ENCODE data around the gene MYO9B.

The MYO9B gene

DNA sequence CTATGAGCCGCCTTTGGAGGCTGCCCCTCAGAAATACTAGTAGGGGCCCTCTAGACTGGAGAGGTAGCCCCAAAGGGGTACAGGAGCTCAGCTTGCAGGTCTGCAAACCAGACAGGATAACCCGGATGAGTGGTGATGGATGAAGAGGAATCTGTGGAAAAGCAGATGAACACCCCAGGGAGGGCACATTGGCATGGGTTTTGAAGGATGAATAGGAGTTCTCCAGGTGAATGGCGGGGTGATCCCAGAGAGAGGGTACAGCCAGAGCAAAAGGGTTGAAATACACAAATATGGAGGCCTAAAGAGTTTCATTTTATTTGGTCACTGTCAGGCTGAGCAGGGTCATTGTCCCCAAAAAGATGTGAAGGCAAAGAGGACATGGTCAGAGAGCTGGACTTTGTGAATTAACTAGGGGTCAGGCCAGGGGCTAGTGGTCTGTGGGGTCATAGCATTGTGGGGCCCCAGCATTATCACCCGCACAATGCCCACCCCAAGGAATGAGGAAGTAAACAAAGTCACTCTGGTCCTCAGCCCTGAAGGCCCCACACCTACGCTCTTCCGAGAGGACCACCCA, 165.3 kb downstream of the MYO9B start:
- DNase-seq (ENCODE audit: low read depth) = no peak

DNA sequence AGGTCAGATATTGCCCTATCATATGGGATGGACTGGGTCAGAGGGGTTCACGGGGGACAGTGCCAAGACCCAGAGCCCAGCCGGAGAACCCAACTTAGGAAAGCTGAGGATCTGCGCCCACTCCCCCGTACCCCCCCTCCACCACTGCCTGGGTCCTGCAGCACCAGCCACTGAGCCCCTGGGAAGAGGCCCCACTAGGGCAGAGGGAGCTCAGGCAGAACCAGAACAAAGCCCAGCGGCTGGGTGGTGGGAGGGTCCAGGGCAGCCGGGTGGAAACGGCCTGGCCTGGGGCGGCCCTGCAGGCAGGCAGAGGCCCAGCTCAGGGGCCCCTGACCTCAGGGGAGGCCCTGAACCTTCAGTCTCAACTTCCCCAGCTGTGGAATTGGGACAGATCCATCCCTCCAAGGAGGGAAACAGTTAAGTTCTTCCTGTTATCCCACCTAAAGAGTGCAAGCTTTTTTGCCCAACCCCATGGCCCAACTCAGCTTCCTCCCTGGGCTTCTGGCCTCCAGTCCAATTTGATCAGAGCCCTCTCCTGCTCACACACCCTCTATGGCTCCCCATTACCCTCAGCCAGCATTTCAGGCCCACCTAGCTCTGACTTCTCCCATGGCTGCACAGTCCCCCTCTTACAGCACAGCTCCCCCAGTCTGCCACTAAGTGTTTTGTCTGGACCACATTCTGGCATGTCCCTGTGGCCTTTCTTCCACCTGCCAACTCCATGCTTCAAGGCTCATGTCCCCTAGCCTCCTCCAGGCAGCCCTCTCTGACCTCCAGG, 167.0 kb downstream of the MYO9B start:
- DNase-seq (ENCODE audit: low read depth) = no peak

DNA sequence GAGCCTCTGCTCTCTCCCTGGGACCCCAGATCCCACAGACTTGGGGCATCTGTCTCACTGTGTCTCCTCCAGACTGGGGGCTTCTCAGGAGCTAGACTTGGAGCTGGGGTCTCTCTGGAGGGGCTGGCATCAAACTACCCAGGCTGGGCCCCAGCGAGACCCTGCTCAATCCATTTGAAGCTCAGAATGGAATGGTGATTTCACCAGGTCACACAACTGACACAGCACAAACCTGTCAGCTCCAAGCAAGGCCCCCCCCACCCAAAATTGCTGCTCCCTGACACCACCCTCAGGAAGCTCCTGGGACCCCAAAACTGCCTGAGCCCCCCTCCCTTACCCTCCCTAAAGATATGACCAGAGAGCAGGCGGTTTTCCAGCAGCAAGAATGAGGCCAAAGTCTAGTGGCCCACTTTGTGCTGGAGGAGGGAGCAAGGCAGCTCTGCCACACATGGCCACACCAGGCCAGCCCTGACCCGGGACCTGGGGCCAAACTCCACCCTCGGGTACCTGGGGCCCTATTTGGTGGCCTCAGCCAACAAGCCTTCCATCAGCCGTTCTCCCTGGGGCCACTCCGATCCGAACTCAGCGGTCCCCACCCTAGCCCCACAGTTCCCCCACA, 167.7 kb downstream of the MYO9B start:
- no peak for DNase-seq (ENCODE audit: low read depth)

DNA sequence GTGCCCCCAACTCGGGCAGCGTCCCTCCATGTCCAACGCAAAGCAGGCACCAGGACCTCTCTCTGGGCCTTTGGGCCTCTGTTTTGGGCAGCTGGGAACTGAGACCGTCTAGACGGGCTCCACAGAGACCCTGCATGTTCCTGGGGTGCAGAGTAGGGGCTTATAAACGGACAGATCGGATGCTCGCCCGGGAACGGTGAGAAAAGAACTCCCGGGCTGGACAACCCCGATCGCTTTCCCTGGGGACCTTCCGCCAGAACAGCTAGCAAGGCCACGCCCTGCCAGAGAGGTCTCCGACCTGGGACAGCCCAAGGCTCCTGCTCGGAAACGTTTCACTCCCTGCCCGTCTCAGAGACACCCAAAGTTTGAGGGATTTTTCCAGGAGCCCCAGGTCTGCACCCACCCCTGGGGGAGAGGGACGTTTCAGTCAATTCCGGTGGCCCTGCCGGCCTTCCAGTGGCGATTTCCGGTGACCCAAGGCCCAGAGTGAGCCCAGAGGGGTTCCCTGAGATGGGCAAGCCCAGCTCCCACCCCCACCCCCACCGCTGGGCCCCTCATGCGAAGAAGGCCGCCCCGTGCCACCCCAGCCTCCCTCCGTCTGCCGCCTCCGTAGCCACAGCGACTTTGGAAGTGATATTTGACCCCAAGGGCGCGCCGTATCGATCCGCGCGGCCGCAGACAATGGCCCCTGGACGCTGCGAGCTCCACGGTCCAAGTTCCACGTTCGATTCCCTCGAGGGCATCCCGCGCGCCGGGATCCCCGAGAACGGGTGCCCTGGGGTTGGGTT, 168.4 kb downstream of the MYO9B start:
- no peak for DNase-seq (ENCODE audit: low read depth)

DNA sequence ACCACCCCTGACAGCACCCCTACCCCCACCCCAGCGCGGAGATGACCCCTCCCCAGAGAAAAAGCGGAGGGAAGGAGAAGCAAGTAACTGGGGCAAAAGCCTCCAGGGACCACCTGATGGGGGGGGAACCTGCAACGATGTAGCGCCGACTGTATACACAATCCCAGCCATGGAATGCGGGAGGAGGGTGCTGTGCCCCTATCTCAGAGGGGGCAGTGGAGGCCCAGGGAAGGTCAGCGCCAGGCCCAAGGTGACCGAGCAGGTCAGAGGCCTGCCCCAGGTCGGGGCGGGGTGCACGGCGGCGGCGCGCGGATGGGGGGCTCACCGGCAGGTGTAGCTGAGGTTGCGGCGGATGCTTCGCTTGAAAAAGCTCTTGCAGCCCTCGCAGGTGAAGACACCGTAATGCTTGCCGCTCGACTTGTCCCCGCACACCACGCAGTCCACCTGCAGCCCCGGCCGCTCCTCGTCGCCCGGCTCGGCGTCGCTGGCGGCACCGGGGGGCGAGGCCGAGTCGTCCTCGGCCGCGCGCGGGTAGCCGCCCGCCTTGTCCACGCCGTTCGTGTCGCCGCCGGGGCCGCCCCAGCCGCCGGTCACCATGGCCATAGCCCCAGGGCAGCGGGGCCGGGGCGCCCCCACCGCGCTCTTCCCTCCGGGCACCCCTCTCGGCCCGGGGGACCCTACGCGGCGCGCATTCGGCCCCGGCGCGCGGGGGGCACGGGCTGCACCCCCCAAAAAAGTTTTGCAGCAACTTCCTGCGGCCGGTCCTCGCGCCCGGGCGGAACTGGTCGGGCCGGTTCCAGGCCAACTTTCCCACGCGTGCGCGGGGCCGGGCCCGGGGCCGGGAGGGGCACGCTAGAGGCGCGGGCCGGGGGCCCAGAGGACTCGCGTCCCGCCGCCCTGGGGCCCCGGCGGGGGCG, 169.3 kb downstream of the MYO9B start:
- DNase-seq (ENCODE audit: low read depth) = no peak

DNA sequence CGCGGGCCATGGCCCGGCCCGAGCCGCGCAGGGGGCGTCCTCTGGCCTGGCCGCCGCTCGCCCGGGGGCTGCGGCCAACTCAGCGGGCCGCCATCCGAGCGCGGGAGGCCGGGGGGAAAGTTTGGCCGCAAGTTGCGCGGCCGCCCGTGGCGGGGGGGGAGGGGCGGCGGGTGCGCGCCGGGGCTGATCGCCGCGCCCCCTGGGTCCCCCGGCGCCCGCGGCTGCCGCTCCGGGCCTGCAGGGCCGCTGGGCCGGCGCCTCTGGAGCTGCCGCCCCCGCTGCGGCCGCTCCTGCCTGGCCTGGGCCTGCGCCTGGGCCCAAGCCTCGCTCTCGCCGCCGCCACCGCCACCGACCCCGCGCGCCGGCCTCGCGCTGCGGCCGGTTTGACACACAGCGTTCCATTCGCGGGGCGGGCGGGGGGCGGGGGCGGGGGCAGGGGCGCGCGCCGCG, 170.0 kb downstream of the MYO9B start, which contains the start of gene NR2F6:
Gene NR2F6, minus strand, starts transcription at position 385 of the 450 bp plus-strand sequence. CDS start 699 bp downstream, outside the sequence.
- DNase-seq (ENCODE audit: low read depth) = no peak

DNA sequence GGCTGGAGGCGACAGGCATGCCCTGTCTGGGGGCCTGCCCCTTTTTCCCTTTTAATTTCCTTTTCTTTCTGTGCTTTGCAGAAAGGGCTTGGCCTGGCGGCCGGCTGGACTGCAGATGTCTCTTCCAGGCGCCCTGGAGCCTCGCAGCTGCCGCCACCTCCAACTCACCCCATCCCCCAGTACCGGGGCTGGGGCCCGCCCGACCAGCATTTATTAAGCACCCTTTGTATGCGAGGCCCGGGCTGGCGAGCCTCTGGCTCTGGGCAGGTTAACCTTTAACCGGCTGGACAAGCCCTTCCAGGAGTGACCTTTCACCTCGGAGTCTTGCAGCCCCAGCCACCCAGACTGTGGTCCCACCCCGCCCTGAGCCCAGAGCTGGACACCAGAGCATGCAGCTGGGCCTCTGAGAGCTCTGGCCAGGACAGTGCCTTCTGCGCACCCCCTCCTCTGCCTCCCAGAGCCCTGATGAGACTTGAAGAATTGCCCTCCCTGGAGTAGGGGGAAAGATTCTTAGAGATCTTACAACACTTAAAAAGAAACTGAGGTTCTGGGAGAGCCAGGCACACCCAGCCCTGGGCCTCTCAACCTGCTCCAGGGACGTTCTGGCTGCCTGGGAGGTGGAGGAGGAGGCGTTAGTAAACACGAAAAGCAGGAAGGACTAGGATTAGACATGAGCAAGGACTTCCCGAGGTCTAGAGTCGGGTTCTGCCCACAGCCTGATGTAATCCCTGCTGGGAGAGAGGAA, 171.3 kb downstream of the MYO9B start:
- DNase-seq (ENCODE audit: low read depth) = no peak

DNA sequence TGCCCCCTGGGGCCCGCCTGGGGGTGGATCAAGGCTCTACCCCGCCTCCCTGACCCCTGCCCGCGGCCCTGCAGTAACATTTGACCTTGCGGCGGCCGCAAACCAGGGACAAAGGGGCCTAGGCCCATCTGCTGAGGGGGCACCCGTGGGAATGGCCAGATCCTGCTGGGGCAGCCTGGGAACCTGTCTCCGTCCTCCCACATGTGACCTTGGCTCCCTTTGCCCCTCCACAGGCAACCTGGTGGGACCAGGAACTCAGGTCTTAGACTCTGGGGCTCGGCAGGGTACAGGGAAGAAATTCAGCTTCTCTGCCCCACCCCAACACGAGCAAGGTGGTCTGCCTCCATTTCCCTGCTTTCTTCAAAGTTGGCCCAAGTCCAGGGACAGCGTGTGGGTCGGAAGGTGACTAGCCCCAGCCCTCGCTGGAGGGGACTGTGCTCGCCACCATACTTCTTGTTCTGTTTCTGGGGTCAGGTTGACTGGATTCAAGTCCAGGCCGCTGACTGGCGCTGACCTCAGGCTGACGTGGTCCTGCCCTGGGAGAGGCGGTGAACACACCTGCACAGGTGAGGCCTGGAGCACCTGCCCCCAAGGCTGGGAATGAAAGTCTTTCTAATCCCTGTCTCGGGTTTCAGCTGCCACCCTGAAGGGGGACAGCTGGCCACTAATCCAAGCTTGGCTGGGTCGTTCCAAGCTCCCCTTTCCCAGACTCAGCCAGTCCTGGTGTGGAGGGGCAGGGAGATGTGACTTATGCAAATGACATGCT, 172.6 kb downstream of the MYO9B start:
- no peak for DNase-seq (ENCODE audit: low read depth)

DNA sequence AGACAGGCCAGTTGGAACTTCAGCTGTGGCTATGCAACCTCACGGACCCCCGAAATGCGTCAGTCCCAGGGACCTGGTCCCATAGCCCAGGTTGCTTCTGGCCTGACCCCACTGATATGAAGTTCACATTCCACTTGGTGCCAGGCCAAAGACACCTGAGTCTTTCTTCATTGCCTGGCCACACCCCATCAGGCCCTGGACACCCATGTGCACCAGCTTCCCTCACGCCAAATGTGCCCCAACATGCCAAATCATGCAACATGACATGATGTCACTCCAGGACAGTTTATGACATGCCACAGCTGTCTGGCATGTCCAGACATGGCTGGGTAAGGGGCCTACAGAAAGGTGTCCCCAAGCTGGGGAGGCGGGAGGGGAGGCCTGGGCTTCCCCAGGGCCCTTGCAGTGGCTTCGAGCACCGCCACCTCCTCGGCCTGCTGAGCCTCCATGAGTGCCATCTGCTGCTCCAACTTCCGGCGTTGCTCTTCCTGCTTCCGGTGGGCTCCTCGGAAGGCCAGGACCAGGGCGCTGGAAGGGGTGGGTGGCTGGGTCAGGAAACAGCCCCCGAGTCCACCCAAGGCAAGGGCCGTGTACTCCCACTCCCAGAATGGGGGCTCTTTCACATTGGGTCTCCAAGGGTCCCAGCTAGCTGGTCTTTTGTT, 174.4 kb downstream of the MYO9B start:
- DNase-seq (ENCODE audit: low read depth) = no peak

DNA sequence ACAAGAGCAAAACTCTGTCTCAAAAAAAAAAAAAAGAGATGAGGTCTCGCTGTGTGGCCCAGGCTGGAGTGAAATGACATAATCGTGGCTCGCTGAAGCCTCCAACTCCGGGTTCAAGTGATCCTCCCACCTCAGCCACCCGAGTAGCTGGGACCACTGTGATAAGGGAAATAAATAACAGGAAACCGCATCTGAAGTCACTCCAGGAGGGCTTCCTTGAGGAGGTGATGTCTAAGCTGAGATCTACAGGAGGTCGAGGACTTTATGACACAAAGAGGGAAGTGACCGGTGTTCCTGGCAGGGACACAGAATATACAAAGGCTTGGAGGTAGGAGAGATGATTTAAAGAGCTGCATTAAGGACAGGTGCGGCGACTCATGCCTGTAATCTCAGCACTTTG, 179.1 kb downstream of the MYO9B start:
- DNase-seq (ENCODE audit: low read depth) = no peak

DNA sequence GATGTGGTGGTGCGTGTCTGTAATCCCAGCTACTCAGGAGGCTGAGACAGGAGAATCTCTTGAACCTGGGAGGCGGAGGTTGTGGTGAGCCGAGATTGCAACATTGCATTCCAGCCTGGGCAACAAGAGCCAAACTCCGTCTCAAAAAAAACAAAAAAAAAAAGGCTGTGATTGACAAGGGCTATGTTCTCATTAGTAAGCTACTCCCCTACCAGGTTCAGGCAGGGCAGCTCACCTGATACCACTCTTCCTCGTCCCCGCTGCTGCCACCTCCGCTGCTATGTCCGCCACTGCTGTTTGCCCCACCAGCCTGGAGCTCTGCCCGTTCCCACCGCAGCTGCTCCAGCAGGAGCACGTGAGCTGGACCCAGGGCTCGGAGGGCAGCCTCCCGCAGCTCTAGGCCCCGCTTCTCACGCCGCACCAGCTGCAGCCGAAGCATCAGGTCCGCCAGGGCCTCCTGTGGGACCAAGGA, 179.6 kb downstream of the MYO9B start:
- no peak for DNase-seq (ENCODE audit: low read depth)

DNA sequence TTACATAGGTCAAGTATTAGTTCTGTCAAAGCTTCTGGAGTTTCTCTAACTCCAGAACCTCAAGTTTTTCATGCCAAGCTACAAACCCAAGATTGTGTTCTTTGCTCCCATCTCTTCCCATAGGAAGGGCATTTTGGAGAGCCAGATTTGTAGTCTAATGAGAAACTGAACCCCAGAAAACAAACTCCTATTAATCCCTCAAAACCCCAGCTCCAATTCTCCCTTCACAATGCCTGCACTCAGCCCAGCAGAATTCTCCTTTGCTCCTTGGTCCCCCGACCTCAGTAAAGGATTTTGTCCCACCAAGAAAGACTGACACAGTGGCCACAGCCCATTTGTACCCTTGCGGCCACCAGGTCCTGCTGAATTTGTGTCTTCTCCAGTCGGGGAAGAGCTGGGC, 180.6 kb downstream of the MYO9B start:
- DNase-seq (ENCODE audit: low read depth) = no peak

DNA sequence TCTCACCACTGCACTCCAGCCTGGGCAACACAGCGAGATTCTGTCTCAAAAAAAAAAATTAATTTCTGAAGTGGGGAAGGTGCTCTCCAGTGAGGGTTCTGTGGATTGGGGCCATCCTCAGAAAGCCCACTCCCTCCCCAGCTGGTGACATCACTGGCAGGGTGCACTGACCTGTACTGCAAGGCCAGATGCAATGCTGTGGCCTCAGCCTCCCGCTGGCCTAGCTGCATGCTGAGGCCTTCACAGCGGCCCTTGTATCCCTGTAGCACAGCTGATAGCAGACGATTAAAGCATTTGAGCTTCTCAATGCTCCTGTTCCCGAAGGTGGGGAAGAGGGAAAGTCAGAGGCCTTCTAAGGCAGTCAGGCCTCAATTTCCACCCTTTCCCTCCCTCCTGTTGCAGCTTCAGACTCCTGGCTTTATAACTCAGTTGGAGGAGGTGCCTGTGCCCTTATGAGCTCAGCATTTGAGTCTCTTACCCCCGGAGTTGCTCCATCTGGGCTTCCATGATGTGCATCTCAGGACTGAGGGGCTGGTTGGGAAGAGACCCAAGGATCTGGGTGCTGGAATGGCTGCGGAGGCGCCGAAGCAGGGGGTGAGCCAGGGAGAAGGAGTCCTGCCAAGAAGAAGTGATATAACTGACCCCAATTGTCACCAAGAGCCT, 183.7 kb downstream of the MYO9B start:
- DNase-seq (ENCODE audit: low read depth) = no peak

DNA sequence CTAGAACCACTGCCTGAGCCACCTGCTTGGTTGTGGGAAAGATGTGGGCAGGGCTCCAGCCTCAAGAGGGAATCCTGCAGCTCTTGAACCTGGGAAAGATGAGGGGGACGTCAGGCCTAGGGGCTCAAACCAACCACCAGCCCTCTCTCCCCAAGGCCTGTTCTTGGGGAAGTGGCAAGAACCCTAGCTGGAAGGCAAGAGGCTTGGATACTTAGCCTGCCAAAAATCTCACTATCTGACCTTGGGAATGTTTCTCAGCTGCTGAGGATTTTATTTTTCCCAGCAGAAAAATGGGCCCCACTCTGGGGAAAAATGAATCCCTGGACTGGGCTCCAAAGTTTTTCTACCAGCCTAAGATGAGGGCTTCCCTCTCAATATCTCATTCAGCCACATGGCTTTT, 184.4 kb downstream of the MYO9B start:
- no peak for DNase-seq (ENCODE audit: low read depth)

DNA sequence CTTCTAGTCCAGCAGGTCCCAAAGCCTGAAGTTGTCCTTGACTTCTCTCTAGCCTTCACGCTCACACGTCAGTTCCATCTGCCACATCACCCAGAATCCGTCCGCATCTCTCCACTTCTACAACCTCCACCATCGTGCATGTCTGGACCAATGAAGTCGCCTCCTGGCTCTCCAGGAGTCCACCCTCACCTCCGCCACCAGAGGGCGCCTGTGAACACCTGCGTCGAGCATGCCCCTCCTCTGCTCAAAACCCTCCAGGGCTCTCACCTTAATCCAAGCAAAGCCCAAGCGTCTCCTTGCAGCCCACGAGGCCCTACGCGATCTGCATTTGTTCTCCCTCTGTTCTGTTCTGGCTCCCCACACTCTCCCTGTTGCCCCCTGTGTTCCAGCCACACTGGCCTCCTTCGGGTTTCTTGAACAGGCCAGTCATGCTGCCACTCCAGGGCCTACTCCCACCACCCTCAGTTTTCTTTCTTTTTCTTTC, 185.3 kb downstream of the MYO9B start:
- DNase-seq (ENCODE audit: low read depth) = no peak

DNA sequence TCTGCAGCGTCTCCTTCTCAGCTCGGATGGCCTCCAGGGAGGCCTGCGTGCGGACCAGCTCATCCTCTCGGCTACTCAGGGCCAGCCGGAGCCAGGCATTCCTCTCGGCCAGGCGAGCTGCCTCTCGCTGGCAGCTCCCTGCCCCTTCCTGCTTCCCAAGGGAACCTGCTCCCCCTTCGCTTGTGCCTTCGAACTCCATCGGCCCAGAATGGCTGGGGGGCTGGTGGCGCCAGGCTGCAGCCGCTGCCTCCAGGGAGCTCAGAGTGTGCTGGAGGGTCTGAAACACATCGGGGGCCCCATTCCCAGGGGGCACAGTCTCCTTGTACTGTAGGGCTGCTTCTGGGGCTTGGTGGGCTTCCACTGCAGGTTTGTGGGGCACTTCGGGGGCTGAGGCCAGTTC, 187.0 kb downstream of the MYO9B start:
- no peak for DNase-seq (ENCODE audit: low read depth)

Data from GM04503 (cell line).